Caco-2 (cell line): ENCODE data around the gene CCDC70. TPM values are rescaled to one million over a fixed set of nuclear protein-coding genes. Genes with fewer than 3 reads are reported as not detected.

Experiments
- BruUV-seq: library from RNA; stranded (reverse); fragments of 400-500 nt; replicated peaks from 2 replicates; lab custom pipeline; 2021; lab: Mats Ljungman, UMichigan
- CTCF ChIA-PET: fragments of 300-600 bp; sonication (Branson Sonifier 250); formaldehyde crosslinking; loops from one replicate; lab custom pipeline; 2022; ENCODE audit warnings: antibody characterized with exemption; lab: Charles Lee
- POLR2A ChIA-PET: fragments of 300-600 bp; sonication (Branson Sonifier 250); formaldehyde crosslinking; loops from one replicate; lab custom pipeline; 2022; ENCODE audit warnings: antibody characterized with exemption; lab: Charles Lee
- DNase-seq, 2 experiments: peaks; one replicate each; pipeline versions ENCODE4 v3.0.0 to v3.0.0-alpha.2; 2020 to 2022
- H3K27me3 ChIP-seq: replicated peaks from 2 replicates; pipeline ENCODE4 v1.6.0; 2011; ENCODE audit warnings: low read length; ENCODE audit not compliant: control insufficient read depth, insufficient read depth
- H3K36me3 ChIP-seq: 2 replicates; pipeline ENCODE4 v1.5.1; 2011; ENCODE audit warnings: low read length; ENCODE audit not compliant: control insufficient read depth, insufficient read depth
- H3K4me1 ChIP-seq: fragments of 250-450 bp; sonication (Bioruptor Pico); 2 replicates; pipeline ENCODE4 v1.5.1; 2020; ENCODE audit warnings: mild to moderate bottlenecking
- H3K4me3 ChIP-seq: 2 replicates; pipeline ENCODE4 v1.5.1; 2011; ENCODE audit warnings: low read depth, mild to moderate bottlenecking, control low read depth, low read length
- H3K9me3 ChIP-seq: fragments of 250-450 bp; sonication (Bioruptor Pico); 2 replicates; pipeline ENCODE4 v1.5.1; 2020; ENCODE audit warnings: mild to moderate bottlenecking, moderate library complexity
- H3K27ac Mint-ChIP-seq: one replicate; pipeline ENCODE4 v1.8.0; 2022; ENCODE audit warnings: mixed read lengths; ENCODE audit not compliant: unreplicated experiment
- H3K27me3 Mint-ChIP-seq: one replicate; pipeline ENCODE4 v1.8.0; 2022; ENCODE audit warnings: mixed read lengths; ENCODE audit not compliant: insufficient read depth, unreplicated experiment
- H3K36me3 Mint-ChIP-seq: one replicate; pipeline ENCODE4 v1.8.0; 2022; ENCODE audit warnings: mild to moderate bottlenecking, mixed read lengths; ENCODE audit not compliant: insufficient read depth, unreplicated experiment
- H3K4me1 Mint-ChIP-seq: one replicate; pipeline ENCODE4 v1.8.0; 2022; ENCODE audit warnings: low read depth, mixed read lengths; ENCODE audit not compliant: unreplicated experiment
- H3K4me3 Mint-ChIP-seq: one replicate; pipeline ENCODE4 v1.8.0; 2022; ENCODE audit warnings: mild to moderate bottlenecking, moderate library complexity, mixed read lengths; ENCODE audit not compliant: unreplicated experiment
- H3K9me3 Mint-ChIP-seq: one replicate; pipeline ENCODE4 v1.8.0; 2022; ENCODE audit warnings: mixed read lengths; ENCODE audit not compliant: unreplicated experiment
- CTCF ChIP-seq, 2 experiments: fragments of 200-600 bp in 1 of 2; IDR thresholded peaks; 1 replicate in 1 of 2; 2 replicates in 1 of 2; pipeline versions ENCODE4 v1.5.1 to v1.8.0; 2011 to 2022; ENCODE audit warnings: antibody characterized with exemption in 1 of 2, control low read depth in 1 of 2, inconsistent platforms in 1 of 2, low read depth in 1 of 2, low read length in 1 of 2, mild to moderate bottlenecking in 1 of 2, moderate library complexity in 1 of 2; ENCODE audit not compliant: insufficient read depth in 1 of 2, severe bottlenecking in 1 of 2, unreplicated experiment in 1 of 2
- intact Hi-C: fragments of 100-400 bp; cut with micrococcal nuclease; formaldehyde crosslinking; loops from one replicate; pipeline ENCODE4 v1.10.0; 2022; ENCODE audit not compliant: unreplicated experiment
- total RNA-seq: library from RNA; stranded (reverse); gene quantifications from 2 replicates; pipeline ENCODE4 v1.2.3, GENCODE V29; 2022

CCDC70 gene
- total RNA-seq, 1 experiment from 2014 or later: not detected

- peaks cover 9% of the 10 kb centered on the region for H3K27me3 Mint-ChIP-seq
- POLR2A ChIA-PET: interaction anchor here (0.6 kb wide), 1 partner anchor 809 kb away, joined by 3 read pairs; no protein-coding TSS in a partner anchor
These were observed 36.6 kb upstream of the CCDC70 start for GRCh38 chr13:51825165-51825592.

GRCh38 chr13:51825681-51826254 is 36.0 kb upstream of the CCDC70 start:
- DNase-seq: no peak
- no peaks in the 10 kb centered on the region for H3K9me3 Mint-ChIP-seq
- TF ChIP-seq CTCF (IDR thresholded peaks at IDR 0.05; ENCODE audit: insufficient read depth in 1 of 2, low read depth in 1 of 2, low read length in 1 of 2, severe bottlenecking in 1 of 2, unreplicated experiment in 1 of 2): no peak
- no peak overlapping the region for H3K4me3 Mint-ChIP-seq
- H3K4me1 ChIP-seq: no peaks in the 10 kb centered on the region
- no peaks in the 10 kb centered on the region for H3K36me3 Mint-ChIP-seq
- H3K9me3 ChIP-seq: no peaks in the 10 kb centered on the region
- peaks cover 7% of the 10 kb centered on the region for H3K27me3 Mint-ChIP-seq
- POLR2A ChIA-PET: interaction anchor here (0.6 kb wide), 1 partner anchor 810 kb away, joined by 3 read pairs; no protein-coding TSS in a partner anchor
- H3K36me3 ChIP-seq: no peaks in the 10 kb centered on the region
- CTCF ChIA-PET: no interaction called here
- BruUV-seq: no TSS peak
- no peak overlapping the region for H3K4me3 ChIP-seq
- intact Hi-C loops: no loop called here
- H3K27ac Mint-ChIP-seq: no peak overlapping the region
- H3K27me3 ChIP-seq: no peaks in the 10 kb centered on the region; the same call in 1 of the 2 replicates
- H3K4me1 Mint-ChIP-seq: no peaks in the 10 kb centered on the region

More at GRCh38 chr13:51825165-51825592, 36.6 kb upstream of the CCDC70 start:
- no peak for DNase-seq
- no peaks in the 10 kb centered on the region for H3K9me3 Mint-ChIP-seq
- intact Hi-C loops: no loop called here
- CTCF ChIA-PET: interaction anchor here (0.6 kb wide), 1 partner anchor 263 kb away, joined by 5 read pairs; no protein-coding TSS in a partner anchor
- H3K27me3 ChIP-seq: no peaks in the 10 kb centered on the region; the same call in 1 of the 2 replicates
- BruUV-seq: no TSS peak
- no peaks in the 10 kb centered on the region for H3K36me3 ChIP-seq
- no peak for TF ChIP-seq CTCF (IDR thresholded peaks at IDR 0.05; ENCODE audit: insufficient read depth in 1 of 2, low read depth in 1 of 2, low read length in 1 of 2, severe bottlenecking in 1 of 2, unreplicated experiment in 1 of 2)
- no peaks in the 10 kb centered on the region for H3K4me1 ChIP-seq
- no peak overlapping the region for H3K4me3 ChIP-seq
- no peak overlapping the region for H3K4me3 Mint-ChIP-seq
- H3K9me3 ChIP-seq: no peaks in the 10 kb centered on the region
- no peaks in the 10 kb centered on the region for H3K4me1 Mint-ChIP-seq
- no peaks in the 10 kb centered on the region for H3K36me3 Mint-ChIP-seq
- no peak overlapping the region for H3K27ac Mint-ChIP-seq

GRCh38 chr13:51826606-51827005 is 35.2 kb upstream of the CCDC70 start:
- TF ChIP-seq CTCF (IDR thresholded peaks at IDR 0.05; ENCODE audit: insufficient read depth in 1 of 2, low read depth in 1 of 2, low read length in 1 of 2, severe bottlenecking in 1 of 2, unreplicated experiment in 1 of 2): no peak
- Mint-ChIP-seq H3K4me1 (no peaks in the 10 kb centered on the region), H3K36me3 (no peaks in the 10 kb centered on the region), H3K4me3 (no peak overlapping the region), H3K27me3 (peaks cover 4% of the 10 kb centered on the region), H3K27ac (no peak overlapping the region), H3K9me3 (no peaks in the 10 kb centered on the region)
- POLR2A ChIA-PET: no interaction called here
- H3K36me3 ChIP-seq: no peaks in the 10 kb centered on the region
- no TSS peak for BruUV-seq
- CTCF ChIA-PET: no interaction called here
- DNase-seq: no peak
- H3K4me3 ChIP-seq: no peak overlapping the region
- no peaks in the 10 kb centered on the region for H3K27me3 ChIP-seq
- H3K9me3 ChIP-seq: no peaks in the 10 kb centered on the region
- no peaks in the 10 kb centered on the region for H3K4me1 ChIP-seq
- intact Hi-C loops: no loop called here
